Stimulated activated naive CD8-positive, alpha-beta T cell treated with anti-CD3 and anti-CD28 coated beads, Interleukin-15, Interleukin-2, amounts not matched to agents 100 ng/mL and 50 ng/mL, for 24 hours (primary cell): ENCODE measurements around the gene TTC29.
"Not testable (repeated sequence)": the region's sequence is repeated elsewhere in the genome, so short reads cannot be mapped to it uniquely, and the experiment has no call there.

Experiments
- H3K27ac Mint-ChIP-seq: one replicate; pipeline ENCODE4 v1.8.0; 2021; ENCODE audit warnings: mild to moderate bottlenecking, mixed read lengths
- H3K27me3 Mint-ChIP-seq: one replicate; pipeline ENCODE4 v1.8.0; 2021; ENCODE audit warnings: mixed read lengths
- H3K36me3 Mint-ChIP-seq: one replicate; pipeline ENCODE4 v1.8.0; 2021; ENCODE audit warnings: low read depth, mixed read lengths
- H3K4me1 Mint-ChIP-seq: one replicate; pipeline ENCODE4 v1.8.0; 2021; ENCODE audit warnings: low read depth, mixed read lengths
- H3K4me3 Mint-ChIP-seq: one replicate; pipeline ENCODE4 v1.8.0; 2021; ENCODE audit warnings: mild to moderate bottlenecking, mixed read lengths
- H3K9me3 Mint-ChIP-seq: one replicate; pipeline ENCODE4 v1.8.0; 2021; ENCODE audit warnings: mixed read lengths

Gene TTC29

GRCh38 chr4:146834263-146835034 is 111.2 kb downstream of the TTC29 start:
- Mint-ChIP-seq H3K36me3 (no peaks in the 10 kb centered on the region), H3K9me3 (peaks cover 4% of the 10 kb centered on the region), H3K4me3 (no peak overlapping the region), H3K27ac (no peak overlapping the region), H3K27me3 (peaks cover 9% of the 10 kb centered on the region), H3K4me1 (no peaks in the 10 kb centered on the region)

GRCh38 chr4:146833530-146833929 is 112.1 kb downstream of the TTC29 start:
- Mint-ChIP-seq H3K27ac (no peak overlapping the region), H3K36me3 (no peaks in the 10 kb centered on the region), H3K9me3 (peaks cover 4% of the 10 kb centered on the region), H3K4me3 (no peak overlapping the region), H3K4me1 (no peaks in the 10 kb centered on the region), H3K27me3 (peaks cover 9% of the 10 kb centered on the region)

DNA sequence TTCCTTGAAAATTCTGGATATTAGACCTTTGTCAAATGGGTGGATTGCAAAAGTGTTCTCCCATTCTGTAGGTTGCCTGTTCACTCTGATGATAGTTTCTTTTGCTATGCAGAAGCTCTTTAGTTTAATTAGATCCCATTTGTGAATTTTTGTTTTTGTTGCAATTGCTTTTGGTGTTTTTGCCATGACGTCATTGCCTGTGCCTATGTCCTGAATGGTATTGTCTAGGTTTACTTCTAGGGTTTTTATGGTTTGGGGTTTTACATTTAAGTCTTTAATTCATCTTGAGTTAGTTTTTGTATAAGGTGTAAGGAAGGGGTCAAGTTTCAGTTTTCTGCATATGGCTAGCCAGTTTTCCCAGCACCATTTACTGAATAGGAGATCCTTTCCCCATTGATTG is 122.7 kb downstream of the TTC29 start:
- H3K27me3 Mint-ChIP-seq, H3K9me3 Mint-ChIP-seq, H3K36me3 Mint-ChIP-seq, H3K4me1 Mint-ChIP-seq, H3K27ac Mint-ChIP-seq, H3K4me3 Mint-ChIP-seq: not testable (repeated sequence)

GRCh38 chr4:146814750-146815149 is 130.9 kb downstream of the TTC29 start:
- no peak overlapping the region for H3K27ac Mint-ChIP-seq
- no peak overlapping the region for H3K4me3 Mint-ChIP-seq
- no peaks in the 10 kb centered on the region for H3K9me3 Mint-ChIP-seq
- H3K27me3 Mint-ChIP-seq = no peaks in the 10 kb centered on the region
- H3K36me3 Mint-ChIP-seq = no peaks in the 10 kb centered on the region
- no peaks in the 10 kb centered on the region for H3K4me1 Mint-ChIP-seq

DNA sequence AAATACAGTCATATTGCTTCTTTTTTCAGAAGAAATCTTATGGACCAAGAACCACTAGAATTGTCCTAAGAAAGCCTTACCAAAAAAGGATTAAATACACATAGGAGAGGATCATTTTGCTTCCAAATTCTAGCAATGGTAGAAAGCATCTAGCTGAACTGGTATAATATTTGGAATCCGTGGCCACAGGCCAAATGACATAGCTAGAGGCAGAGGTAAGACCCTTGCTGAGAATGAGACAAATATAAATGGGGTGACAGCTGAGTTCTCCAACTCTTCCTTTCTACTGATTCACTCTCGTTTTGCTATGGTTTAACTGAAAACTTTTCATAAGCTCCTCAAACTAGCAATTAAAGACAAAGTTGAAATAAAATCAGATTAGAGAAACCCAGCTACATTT is 150.0 kb downstream of the TTC29 start:
- H3K36me3 Mint-ChIP-seq = no peaks in the 10 kb centered on the region
- no peak overlapping the region for H3K27ac Mint-ChIP-seq
- no peaks in the 10 kb centered on the region for H3K9me3 Mint-ChIP-seq
- H3K27me3 Mint-ChIP-seq = peaks cover 9% of the 10 kb centered on the region
- no peaks in the 10 kb centered on the region for H3K4me1 Mint-ChIP-seq
- H3K4me3 Mint-ChIP-seq = no peak overlapping the region

- no peak overlapping the region for H3K4me3 Mint-ChIP-seq
- no peak overlapping the region for H3K27ac Mint-ChIP-seq
- H3K36me3 Mint-ChIP-seq = no peaks in the 10 kb centered on the region
- H3K27me3 Mint-ChIP-seq = peaks cover 5% of the 10 kb centered on the region
- no peaks in the 10 kb centered on the region for H3K9me3 Mint-ChIP-seq
- no peaks in the 10 kb centered on the region for H3K4me1 Mint-ChIP-seq
Measured at GRCh38 chr4:146793727-146794126, 151.9 kb downstream of the TTC29 start.

DNA sequence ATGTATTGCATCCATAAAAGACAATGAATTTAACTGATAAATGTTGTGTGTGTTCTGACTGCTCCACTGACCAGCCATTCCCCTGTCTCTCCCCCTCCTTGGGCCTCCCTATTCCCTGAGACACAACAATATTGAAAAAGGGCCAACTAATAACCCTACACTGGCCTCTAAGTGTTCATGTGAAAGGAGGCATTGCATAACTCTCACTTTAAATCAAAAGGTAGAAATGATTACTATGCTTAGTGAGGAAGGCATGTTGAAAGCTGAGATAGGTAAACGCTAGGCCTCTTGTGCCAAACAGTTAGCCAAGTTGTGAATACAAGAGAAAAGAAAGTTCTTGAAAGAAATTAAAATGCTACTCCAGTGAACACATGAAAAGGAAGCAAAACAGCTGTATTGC is 154.2 kb downstream of the TTC29 start:
- no peak overlapping the region for H3K4me3 Mint-ChIP-seq
- H3K27ac Mint-ChIP-seq = no peak overlapping the region

DNA sequence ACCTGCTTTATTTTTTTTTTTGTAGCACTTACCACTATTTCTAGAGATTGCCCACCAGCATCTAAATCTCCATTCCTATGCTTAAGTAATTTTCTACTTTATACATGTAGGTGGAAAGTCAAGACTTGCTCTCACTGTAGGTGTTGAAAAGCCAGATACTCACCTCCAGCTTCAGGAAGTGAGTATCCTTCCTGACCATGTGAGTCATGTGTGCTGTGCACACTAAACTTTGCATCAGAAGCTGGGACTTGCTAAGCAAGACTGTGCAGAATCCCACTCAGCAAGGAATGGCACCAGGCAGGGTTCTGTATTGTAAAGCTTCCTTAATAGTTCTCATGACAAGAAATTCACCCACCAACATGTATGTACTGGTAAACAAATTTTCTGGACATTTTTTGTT is 155.1 kb downstream of the TTC29 start:
- no peak overlapping the region for H3K27ac Mint-ChIP-seq
- H3K27me3 Mint-ChIP-seq = peaks cover 3% of the 10 kb centered on the region
- no peaks in the 10 kb centered on the region for H3K36me3 Mint-ChIP-seq
- no peaks in the 10 kb centered on the region for H3K4me1 Mint-ChIP-seq
- no peaks in the 10 kb centered on the region for H3K9me3 Mint-ChIP-seq
- H3K4me3 Mint-ChIP-seq = no peak overlapping the region

More for the DNA sequence above, 154.2 kb downstream of the TTC29 start:
- Mint-ChIP-seq H3K9me3 (no peaks in the 10 kb centered on the region), H3K4me1 (no peaks in the 10 kb centered on the region), H3K36me3 (no peaks in the 10 kb centered on the region), H3K27me3 (peaks cover 3% of the 10 kb centered on the region)

DNA sequence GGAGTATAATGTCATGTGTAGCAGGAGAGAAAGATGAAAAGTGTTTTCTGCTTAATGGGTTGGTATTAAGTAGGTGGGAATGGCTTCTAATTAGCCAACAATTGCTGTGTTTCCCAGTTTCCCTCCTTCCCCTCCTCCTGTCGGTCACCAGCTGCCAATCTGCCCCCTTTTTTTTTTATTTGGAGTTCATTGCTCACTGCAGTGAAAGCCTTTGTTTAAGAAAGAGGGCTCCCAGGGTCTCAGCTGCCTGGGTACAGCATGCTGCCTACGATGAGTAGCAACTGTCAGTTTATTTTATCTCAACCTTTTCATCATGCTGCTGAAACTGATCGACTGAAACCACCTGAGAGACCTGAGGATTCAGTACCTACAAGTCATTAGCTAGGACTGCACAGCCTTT is 157.9 kb downstream of the TTC29 start:
- Mint-ChIP-seq H3K36me3 (no peaks in the 10 kb centered on the region), H3K4me3 (no peak overlapping the region), H3K9me3 (no peaks in the 10 kb centered on the region), H3K27me3 (peaks cover 3% of the 10 kb centered on the region), H3K27ac (no peak overlapping the region), H3K4me1 (no peaks in the 10 kb centered on the region)

DNA sequence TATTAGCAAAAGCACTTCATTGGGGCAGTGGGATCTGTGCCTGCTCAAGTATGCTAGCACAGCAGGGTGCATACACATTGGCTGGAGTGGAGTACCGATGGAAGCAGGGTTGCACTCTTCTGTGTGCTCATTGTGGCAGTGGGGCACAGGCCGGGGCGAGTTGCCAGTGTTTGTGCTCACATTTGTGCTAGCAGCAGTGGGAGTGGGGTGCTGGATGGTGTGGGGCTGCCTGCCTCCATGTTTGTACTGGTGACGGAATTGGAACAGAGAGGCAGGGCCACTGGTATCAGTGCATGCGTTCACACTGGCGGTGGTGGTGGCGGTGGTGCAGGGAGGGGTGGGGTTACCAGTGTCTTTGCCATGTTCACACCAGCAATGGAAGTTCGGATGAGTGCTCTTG is 169.0 kb downstream of the TTC29 start:
- Mint-ChIP-seq H3K4me3 (no peak overlapping the region), H3K27ac (no peak overlapping the region), H3K9me3 (no peaks in the 10 kb centered on the region), H3K27me3 (no peaks in the 10 kb centered on the region), H3K36me3 (no peaks in the 10 kb centered on the region), H3K4me1 (no peaks in the 10 kb centered on the region)

GRCh38 chr4:146763560-146763959 is 182.1 kb downstream of the TTC29 start:
- Mint-ChIP-seq H3K4me3 (no peak overlapping the region), H3K36me3 (no peaks in the 10 kb centered on the region), H3K4me1 (no peaks in the 10 kb centered on the region), H3K9me3 (peaks cover 7% of the 10 kb centered on the region), H3K27me3 (peaks cover 4% of the 10 kb centered on the region), H3K27ac (no peak overlapping the region)

DNA sequence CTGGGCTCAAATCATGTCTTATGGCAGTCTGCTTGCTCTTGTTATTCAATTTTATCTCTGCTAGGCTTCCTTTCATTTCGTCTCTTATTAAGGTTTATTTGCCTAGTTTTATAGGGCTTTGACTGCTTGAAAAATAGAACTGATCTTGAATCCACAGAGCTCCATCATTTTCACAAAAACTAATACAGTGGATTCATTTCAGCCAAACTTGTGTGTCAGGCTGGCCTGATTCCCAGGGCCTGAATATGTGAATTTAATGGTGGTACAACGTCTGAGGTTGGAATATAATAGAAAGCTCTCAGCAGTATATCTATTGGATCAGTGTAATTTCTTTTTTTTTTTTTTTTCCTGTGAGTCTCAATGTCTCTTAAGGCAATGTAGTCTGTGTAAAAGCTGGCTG is 183.6 kb downstream of the TTC29 start:
- H3K27me3 Mint-ChIP-seq = peaks cover under 1% of the 10 kb centered on the region
- no peak overlapping the region for H3K27ac Mint-ChIP-seq
- peaks cover 4% of the 10 kb centered on the region for H3K9me3 Mint-ChIP-seq
- H3K4me1 Mint-ChIP-seq = no peaks in the 10 kb centered on the region
- no peaks in the 10 kb centered on the region for H3K36me3 Mint-ChIP-seq
- no peak overlapping the region for H3K4me3 Mint-ChIP-seq

- H3K4me1 Mint-ChIP-seq = no peaks in the 10 kb centered on the region
- no peaks in the 10 kb centered on the region for H3K36me3 Mint-ChIP-seq
- peaks cover 6% of the 10 kb centered on the region for H3K27me3 Mint-ChIP-seq
- no peaks in the 10 kb centered on the region for H3K9me3 Mint-ChIP-seq
- no peak overlapping the region for H3K4me3 Mint-ChIP-seq
- H3K27ac Mint-ChIP-seq = no peak overlapping the region
Measured at GRCh38 chr4:146742416-146742815, 203.2 kb downstream of the TTC29 start.

DNA sequence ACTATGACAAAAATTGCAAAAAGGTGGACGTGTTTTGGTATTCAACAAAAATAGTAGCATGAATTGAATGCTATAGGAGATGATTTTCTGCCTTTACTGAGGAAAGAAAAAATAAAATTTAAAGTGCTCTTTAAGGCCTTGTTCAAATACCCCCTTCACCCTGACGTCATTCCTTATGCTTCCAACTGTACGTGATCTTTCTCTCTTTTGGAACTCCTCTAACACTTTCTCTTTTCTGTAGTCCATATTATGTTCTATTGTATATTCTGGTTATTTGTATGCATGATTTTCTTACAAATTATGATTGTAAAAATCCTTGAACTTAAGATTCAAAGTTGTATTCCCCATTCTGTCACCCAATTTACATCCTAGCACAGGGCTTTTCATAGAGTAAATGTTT is 206.5 kb downstream of the TTC29 start:
- peaks cover 9% of the 10 kb centered on the region for H3K27me3 Mint-ChIP-seq
- no peak overlapping the region for H3K4me3 Mint-ChIP-seq
- H3K36me3 Mint-ChIP-seq = no peaks in the 10 kb centered on the region
- no peaks in the 10 kb centered on the region for H3K9me3 Mint-ChIP-seq
- H3K4me1 Mint-ChIP-seq = no peaks in the 10 kb centered on the region
- no peak overlapping the region for H3K27ac Mint-ChIP-seq

- not testable (repeated sequence) for H3K4me3 Mint-ChIP-seq, H3K4me1 Mint-ChIP-seq, H3K36me3 Mint-ChIP-seq, H3K27ac Mint-ChIP-seq, H3K9me3 Mint-ChIP-seq, H3K27me3 Mint-ChIP-seq
Measured at GRCh38 chr4:146723519-146723918, 222.1 kb downstream of the TTC29 start.

- Mint-ChIP-seq H3K27me3 (no peaks in the 10 kb centered on the region), H3K9me3 (no peaks in the 10 kb centered on the region), H3K27ac (no peak overlapping the region), H3K36me3 (no peaks in the 10 kb centered on the region), H3K4me3 (no peak overlapping the region), H3K4me1 (no peaks in the 10 kb centered on the region)
Measured at GRCh38 chr4:146709956-146710355, 235.7 kb downstream of the TTC29 start.
